Fibroblast of lung (primary cell): ENCODE measurements around the gene GRK7. TPM values are rescaled to one million over a fixed set of nuclear protein-coding genes. Genes with fewer than 3 reads are reported as not detected.

Experiments used
- DNase-seq, 2 donors: peaks; one replicate each; pipeline versions ENCODE4 v3.0.0 to v3.0.0-alpha.2; 2010; ENCODE audit warnings: low read depth in 2 of 2
- H2AFZ ChIP-seq: 2 replicates; pipeline ENCODE4 v1.5.1; 2012; ENCODE audit warnings: low read length, control low read depth, inconsistent platforms
- H3K27ac ChIP-seq: 2 replicates; pipeline ENCODE4 v1.5.1; 2011; ENCODE audit warnings: low read length, control low read depth; ENCODE audit not compliant: insufficient read depth
- H3K27me3 ChIP-seq: 2 replicates; pipeline ENCODE4 v1.5.1; 2011; ENCODE audit warnings: mild to moderate bottlenecking, low read length; ENCODE audit not compliant: control insufficient read depth, insufficient read depth
- H3K36me3 ChIP-seq: 2 replicates; pipeline ENCODE4 v1.5.1; 2011; ENCODE audit warnings: low read length; ENCODE audit not compliant: control insufficient read depth, insufficient read depth
- H3K4me1 ChIP-seq: 2 replicates; pipeline ENCODE4 v1.5.1; 2011; ENCODE audit warnings: low read length; ENCODE audit not compliant: control insufficient read depth, insufficient read depth; ENCODE audit errors: extremely low read depth
- H3K4me2 ChIP-seq: 2 replicates; pipeline ENCODE4 v1.5.1; 2011; ENCODE audit warnings: low read length, control low read depth; ENCODE audit not compliant: insufficient read depth; ENCODE audit errors: extremely low read depth
- H3K4me3 ChIP-seq, 4 experiments: fragments of 200-600 bp in 1 of 4; sonication (generic) in 1 of 4; replicated peaks in 1 of 4; 2 replicates each; pipeline ENCODE4 v1.5.1; 2011 to 2016; ENCODE audit warnings: low read length in 4 of 4, low read depth in 3 of 4, mild to moderate bottlenecking in 3 of 4, control low read depth in 2 of 4, inconsistent platforms in 1 of 4, mixed read lengths in 1 of 4; ENCODE audit not compliant: insufficient read depth in 1 of 4; ENCODE audit errors: control extremely low read depth in 1 of 4
- H3K79me2 ChIP-seq: 2 replicates; pipeline ENCODE4 v1.5.1; 2012; ENCODE audit warnings: mild to moderate bottlenecking, low read length, inconsistent platforms; ENCODE audit not compliant: control insufficient read depth, insufficient read depth
- H3K9ac ChIP-seq: 2 replicates; pipeline ENCODE4 v1.5.1; 2011; ENCODE audit warnings: mild to moderate bottlenecking, low read length, control low read depth; ENCODE audit not compliant: insufficient read depth
- H3K9me3 ChIP-seq: 2 replicates; pipeline ENCODE4 v1.5.1; 2012; ENCODE audit warnings: low read depth, low read length; ENCODE audit not compliant: control insufficient read depth, insufficient read depth
- H4K20me1 ChIP-seq: 2 replicates; pipeline ENCODE4 v1.5.1; 2011; ENCODE audit warnings: low read length; ENCODE audit not compliant: control insufficient read depth, insufficient read depth; ENCODE audit errors: extremely low read depth
- CTCF ChIP-seq, 2 donors: IDR thresholded peaks in 1 of 2; conservative IDR thresholded peaks in 1 of 2; 1 replicate in 1 of 2; 2 replicates in 1 of 2; pipeline ENCODE4 v1.5.1; 2011 to 2012; ENCODE audit warnings: low read length in 2 of 2, control low read depth in 1 of 2, inconsistent platforms in 1 of 2, low read depth in 1 of 2, mild to moderate bottlenecking in 1 of 2
- EZH2 ChIP-seq: IDR thresholded peaks from 2 replicates; pipeline ENCODE4 v1.5.1; 2012; ENCODE audit warnings: low read length, control low read depth, mild to moderate bottlenecking; ENCODE audit errors: missing control alignments
- polyA plus RNA-seq, 2 donors: library from polyadenylated mRNA; depleted of rRNA in 1 of 2; stranded (reverse) in 1 of 2; unstranded in 1 of 2; fragments of >200 nt; gene quantifications; 2 replicates each; pipeline ENCODE4 v1.2.1, GENCODE V29; 2011 to 2012; ENCODE audit warnings: missing spikeins in 1 of 2
- total RNA-seq: library from RNA; depleted of rRNA; stranded (reverse); fragments of >200 nt; gene quantifications from 2 replicates; pipeline ENCODE4 v1.2.1, GENCODE V29; 2014

GRK7 gene
- total and polyA plus RNA-seq, 2 donors (not counting 1 experiment from before 2014, with no cell fraction given): under 0.01 TPM; not detected in 1

GRCh38 chr3:141743305-141743704 lies 19.9 kb upstream of the GRK7 start:
- Histone ChIP-seq H3K4me1 (peaks cover 2% of the 10 kb centered on the region), H3K27me3 (no peaks in the 10 kb centered on the region), H3K27ac (no peak overlapping the region), H3K9me3 (no peaks in the 10 kb centered on the region), H2AFZ (no peak overlapping the region), H3K36me3 (peaks cover 2% of the 10 kb centered on the region), H3K4me3 (no peak overlapping the region), H4K20me1 (peaks cover 2% of the 10 kb centered on the region), H3K79me2 (peaks cover 62% of the 10 kb centered on the region), H3K4me2 (no peak overlapping the region), H3K9ac (no peak overlapping the region)
- no peak for DNase-seq
- no peak for TF ChIP-seq CTCF (conservative IDR thresholded peaks at IDR 0.05 in 1 of 2, IDR thresholded peaks at IDR 0.05 in 1 of 2; ENCODE audit: low read depth in 1 of 2, low read length in 2 of 2)

- no peak for DNase-seq
- TF ChIP-seq EZH2 (no peak), CTCF (conservative IDR thresholded peaks at IDR 0.05 in 1 of 2, IDR thresholded peaks at IDR 0.05 in 1 of 2; ENCODE audit: low read depth in 1 of 2, low read length in 2 of 2) (no peak)
- Histone ChIP-seq H3K4me3 (no peak overlapping the region), H3K9me3 (no peaks in the 10 kb centered on the region), H3K36me3 (peaks cover 2% of the 10 kb centered on the region), H3K4me2 (no peak overlapping the region), H3K4me1 (no peaks in the 10 kb centered on the region), H3K9ac (no peak overlapping the region), H4K20me1 (peaks cover 2% of the 10 kb centered on the region), H2AFZ (no peak overlapping the region), H3K27ac (no peak overlapping the region), H3K27me3 (no peaks in the 10 kb centered on the region), H3K79me2 (peaks cover 25% of the 10 kb centered on the region)
Measured at GRCh38 chr3:141746962-141747361, 16.2 kb upstream of the GRK7 start.

GRCh38 chr3:141753399-141753798 lies 9.8 kb upstream of the GRK7 start:
- no peak overlapping the region for H3K4me3 ChIP-seq
- H3K79me2 ChIP-seq: no peaks in the 10 kb centered on the region
- H3K9ac ChIP-seq: no peak overlapping the region
- no peaks in the 10 kb centered on the region for H3K27me3 ChIP-seq
- H3K9me3 ChIP-seq: no peaks in the 10 kb centered on the region
- TF ChIP-seq EZH2 (no peak), CTCF (conservative IDR thresholded peaks at IDR 0.05 in 1 of 2, IDR thresholded peaks at IDR 0.05 in 1 of 2; ENCODE audit: low read depth in 1 of 2, low read length in 2 of 2) (no peak)
- no peaks in the 10 kb centered on the region for H4K20me1 ChIP-seq
- H3K4me1 ChIP-seq: no peaks in the 10 kb centered on the region
- H3K4me2 ChIP-seq: no peak overlapping the region
- H3K27ac ChIP-seq: no peak overlapping the region
- no peaks in the 10 kb centered on the region for H3K36me3 ChIP-seq
- H2AFZ ChIP-seq: no peak overlapping the region
- no peak for DNase-seq
